Psoas muscle (tissue), 8 donors: ENCODE results near the gene RBX1. TPM values are rescaled to one million over a fixed set of nuclear protein-coding genes. Genes with fewer than 3 reads are reported as not detected.

ENCODE experiments used
- ATAC-seq, 4 donors: fragments of 200-7000 bp; cut with Tn5 transposase; one replicate each; pipeline ENCODE4 v1.9.1; 2020; ENCODE audit warnings: moderate library complexity in 3 of 4, mild to moderate bottlenecking in 2 of 4
- DNase-seq, 2 donors: peaks; one replicate each; pipeline ENCODE4 v3.0.0-alpha.2; 2020
- H3K27ac ChIP-seq: fragments of 200-600 bp; one replicate; pipeline ENCODE4 v1.8.0; 2022
- H3K27me3 ChIP-seq, 3 donors: fragments of 200-600 bp in 1 of 3; one replicate each; pipeline versions ENCODE4 v1.6.1 to v1.8.0; 2013 to 2022; ENCODE audit warnings: low read length in 2 of 3, mild to moderate bottlenecking in 2 of 3, moderate library complexity in 1 of 3; ENCODE audit not compliant: insufficient read depth in 3 of 3
- H3K36me3 ChIP-seq, 2 donors: fragments of 200-600 bp in 1 of 2; one replicate each; pipeline versions ENCODE4 v1.6.1 to v1.8.0; 2013 to 2022; ENCODE audit warnings: low read depth in 1 of 2, mild to moderate bottlenecking in 1 of 2, moderate library complexity in 1 of 2; ENCODE audit not compliant: insufficient read depth in 1 of 2
- H3K4me1 ChIP-seq: fragments of 200-600 bp; one replicate; pipeline ENCODE4 v1.8.0; 2022
- H3K4me3 ChIP-seq: fragments of 200-600 bp; one replicate; pipeline ENCODE4 v1.8.0; 2022; ENCODE audit warnings: mild to moderate bottlenecking
- H3K9me3 ChIP-seq: fragments of 200-600 bp; one replicate; pipeline ENCODE4 v1.8.0; 2022
- CTCF ChIP-seq: fragments of 200-600 bp; IDR thresholded peaks from one replicate; pipeline ENCODE4 v1.8.0; 2022; ENCODE audit warnings: antibody characterized with exemption
- WGBS, 3 donors: extraction: QIAGEN DNeasy Blood & Tissue Kit; methylation state at CpG; one replicate each; pipeline versions ENCODE4 v1.1.6 to v1.1.7; 2013; 5-methylcytosine and 5-hydroxymethylcytosine counted together
- intact Hi-C, 2 donors: fragments of 100-400 bp; cut with DNase I; formaldehyde crosslinking; loops; one replicate each; pipeline versions ENCODE4 v1.11.0 to v1.14.2; 2022
- polyA plus RNA-seq, 3 donors: library from polyadenylated mRNA; stranded (reverse); fragments of 200-250 nt; gene quantifications; one replicate each; pipeline ENCODE4 v1.2.3, GENCODE V29; 2013
- total RNA-seq, 4 donors: library from RNA; stranded (reverse); fragmentation: NEBNext Ultra II Directional in 2 of 4; extraction: Animal tissue kit (Norgen Biotek cat#: 25700) in 2 of 4; gene quantifications; one replicate each; pipeline versions ENCODE4 v1.2.1 to v1.2.4, GENCODE V29; 2021 to 2023
- donor health status: healthy with polysubstance abuse.
- donor health status: DM: no; HTN: no; CAD: no; lungs with moderate emphysema.
- donor health status: Bipolar disorder and iron deficiency.
- donor health status: healthy.
- donor health status: DM: yes; HTN: yes; CAD: no.
- donor health status: DM: no; HTN: no; CAD: no.
- donor health status: DM: no; HTN: no; CAD: no.
- donor health status: DM: yes; HTN: yes; CAD: no.

The RBX1 gene
- total and polyA plus RNA-seq, 7 donors, result 46.6 to 82.6 (median 55.0) TPM

DNA sequence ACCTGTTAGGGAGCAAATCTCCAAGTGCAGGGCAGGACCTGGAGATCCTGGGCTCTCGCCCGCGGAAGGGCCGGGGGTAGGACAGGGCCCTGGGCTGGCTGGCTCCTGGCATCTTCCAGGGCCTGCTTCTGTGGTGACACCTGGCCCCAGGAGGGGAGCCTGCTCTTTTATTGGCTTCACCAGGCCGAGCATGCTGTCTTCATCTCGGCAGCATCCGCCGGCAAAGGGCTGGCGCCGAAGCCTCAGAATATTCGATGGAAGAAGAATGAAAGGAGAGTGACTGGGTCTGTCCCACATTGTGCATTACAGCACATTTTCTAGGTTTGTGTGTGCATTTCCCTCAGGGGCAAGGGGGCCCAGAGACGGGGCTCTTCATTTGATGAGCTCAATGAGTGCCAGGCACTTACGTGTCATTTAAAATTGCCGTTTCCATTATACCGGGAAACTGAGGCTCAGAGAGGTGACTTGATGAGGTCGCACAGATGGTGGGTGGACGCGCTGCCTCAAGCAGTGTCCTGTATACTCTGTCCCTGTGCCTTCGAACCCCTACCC, 70.0 kb downstream of the RBX1 start:
- Histone ChIP-seq H3K36me3 (no peaks in the 10 kb centered on the region), H3K4me1 (peaks cover 7% of the 10 kb centered on the region), H3K27ac (peak overlapping the region; percentile 97), H3K9me3 (no peaks in the 10 kb centered on the region), H3K4me3 (peak overlapping the region; percentile 73), H3K27me3 (no peaks in the 10 kb centered on the region)
- DNase-seq (peak; percentile 13 to 57), ATAC-seq (no peak)
- 41 to 48% (median 48%) methylated on average over 19 of the region's 19 CpGs for WGBS, 3 donors
- intact Hi-C loops, result loop anchor here in 1 of 2 donors (5.0 kb wide), 1 partner anchor 69 kb away; the partner anchor contains the start of gene RBX1
- TF ChIP-seq CTCF, result no peak

- WGBS, 3 donors, result 0 to 2% (median 1%) methylated on average over 57 to 85 of the region's 85 CpGs
- peak; percentile 74 to 82 (median 78) for ATAC-seq
- no peaks in the 10 kb centered on the region for H3K36me3 ChIP-seq
- H3K9me3 ChIP-seq, result no peaks in the 10 kb centered on the region
- peak overlapping the region; percentile 73 for H3K4me3 ChIP-seq
- intact Hi-C loops, result loop anchor here (1.0 to 5.0 kb wide), 4 partner anchors 69 to 71 kb away; partner anchors contain the start of gene RBX1 (in 2 of the 2)
- H3K4me1 ChIP-seq, result peaks cover 7% of the 10 kb centered on the region
- DNase-seq, result peak; percentile 83 to 88
- peak overlapping the region; percentile 97 for H3K27ac ChIP-seq
- H3K27me3 ChIP-seq, result no peaks in the 10 kb centered on the region
- peak; percentile 19 for TF ChIP-seq CTCF
Measured at GRCh38 chr22:41021613-41022454, 70.7 kb downstream of the RBX1 start.

DNA sequence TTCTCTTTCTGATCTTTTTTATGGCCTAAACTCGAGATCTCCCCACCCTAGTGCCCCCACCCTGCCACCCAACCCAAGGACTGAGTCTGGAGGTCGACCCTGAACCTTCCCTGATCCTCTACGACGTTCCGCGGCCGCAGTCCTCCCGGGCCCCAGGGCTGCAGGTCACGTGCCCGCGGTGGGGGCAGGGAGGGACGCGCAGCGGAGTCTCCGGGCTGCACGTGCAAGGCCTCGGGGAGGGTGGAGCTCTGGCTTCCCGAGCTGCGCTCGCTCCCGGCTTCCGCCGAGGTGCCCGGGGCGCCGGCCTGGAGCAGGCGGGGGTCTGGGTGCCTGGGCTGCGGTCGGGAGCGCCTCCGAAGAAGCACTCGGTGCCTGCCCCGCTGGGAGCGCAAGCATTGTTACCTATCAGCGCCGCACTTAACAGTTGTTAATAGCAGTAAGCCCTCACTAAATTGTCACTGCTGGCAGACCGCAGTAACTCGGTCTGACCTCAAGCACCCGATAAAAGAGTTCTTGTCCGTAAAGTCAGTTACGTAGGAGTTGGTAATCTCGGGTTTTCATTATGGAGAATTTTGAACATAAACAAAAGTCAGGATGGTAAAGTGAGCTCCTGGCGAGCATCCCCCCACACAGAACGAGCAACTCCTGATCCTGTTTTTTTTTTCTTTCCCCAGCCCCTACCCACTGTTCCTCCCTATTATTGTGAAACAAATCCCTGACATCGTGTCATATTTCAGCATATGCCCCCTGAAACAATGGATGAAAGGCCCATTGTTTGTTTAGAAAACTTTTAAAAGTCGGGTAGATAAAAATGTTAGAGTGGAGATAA, 71.5 kb downstream of the RBX1 start:
- Histone ChIP-seq H3K9me3 (no peaks in the 10 kb centered on the region), H3K4me1 (peaks cover 7% of the 10 kb centered on the region), H3K27ac (peak overlapping the region; percentile 97), H3K36me3 (no peaks in the 10 kb centered on the region), H3K27me3 (no peaks in the 10 kb centered on the region), H3K4me3 (peak overlapping the region; percentile 73)
- WGBS, 3 donors, result 5 to 6% (median 5%) methylated on average over 46 of the region's 46 CpGs
- no peak for TF ChIP-seq CTCF
- peak; percentile 95 to 97 for DNase-seq
- intact Hi-C loops, result loop anchor here (1.0 to 5.0 kb wide), 4 partner anchors 68 to 71 kb away; partner anchors contain the start of gene RBX1 (in 2 of the 2)
- peak; percentile 95 to 96 (median 96) for ATAC-seq

Other genes starting within 250 kb of the RBX1 start
- 1 to 10 TPM; 2.7 to 6.2 (median 3.7) TPM for gene SLC25A17, start 132.0 kb upstream of the RBX1 start, total RNA-seq
- gene SLC25A17, start 132.0 kb upstream of the RBX1 start, polyA plus RNA-seq, result 10 to 100 TPM in 1 of 3 donors, 1 to 10 TPM in 2; 4.6 to 16.3 (median 6.8) TPM
- 100 to 1,000 TPM; 262 to 316 (median 296) TPM for gene ST13, start 94.7 kb upstream of the RBX1 start, total RNA-seq
- 100 to 1,000 TPM; 166 to 456 (median 189) TPM for gene ST13, start 94.7 kb upstream of the RBX1 start, polyA plus RNA-seq
- gene XPNPEP3, start 94.2 kb upstream of the RBX1 start, total RNA-seq, result 10 to 100 TPM in 3 of 4 donors, 1 to 10 TPM in 1; 9.8 to 16.3 (median 11.2) TPM
- gene XPNPEP3, start 94.2 kb upstream of the RBX1 start, polyA plus RNA-seq, result 10 to 100 TPM in 1 of 3 donors, 1 to 10 TPM in 2; 3.3 to 12.9 (median 7.9) TPM
- gene DNAJB7, start 89.3 kb upstream of the RBX1 start, total RNA-seq, result not detected
- gene DNAJB7, start 89.3 kb upstream of the RBX1 start, polyA plus RNA-seq, result under 1 TPM in 2 of 3 donors, not detected in 1; 0.01 to 0.03 TPM
- 10 to 100 TPM; 31.0 to 40.7 (median 35.3) TPM for gene EP300, start 141.2 kb downstream of the RBX1 start, total RNA-seq
- gene EP300, start 141.2 kb downstream of the RBX1 start, polyA plus RNA-seq, result 10 to 100 TPM in 1 of 3 donors, 1 to 10 TPM in 2; 6.2 to 20.5 (median 7.0) TPM